ENCODE results near the gene DPP6. TPM values are rescaled to one million over a fixed set of nuclear protein-coding genes. Genes with fewer than 3 reads are reported as not detected.

Gene DPP6
- total RNA-seq, 1 experiment from 2014 or later, result not detected

DNA sequence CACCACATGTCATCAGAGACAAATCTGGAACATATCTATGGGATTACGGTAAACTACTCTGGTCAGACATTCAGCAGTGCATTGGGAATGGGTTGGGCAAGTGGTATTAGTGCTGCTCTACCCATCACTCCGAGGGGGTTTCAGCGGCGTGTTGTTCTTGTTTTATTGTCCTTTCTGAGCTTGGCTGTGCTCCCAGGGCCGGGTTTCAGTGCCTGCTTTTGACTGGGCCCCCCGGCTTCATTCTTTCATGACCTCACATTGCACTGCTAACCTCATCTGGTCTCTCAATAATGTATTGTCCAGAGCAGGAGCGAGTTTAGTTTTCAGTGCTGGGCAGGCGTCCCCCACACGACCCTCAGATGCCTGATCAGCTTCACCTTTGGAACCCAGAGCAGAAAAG, 586.1 kb downstream of the DPP6 start:
- in situ Hi-C loops (cut with HindIII; ENCODE audit: low pct_unique_long_range_greater_than_20kb, low sequenced_read_pairs), result no loop called here
- Histone ChIP-seq H3K27me3 (ENCODE audit: control insufficient read depth, insufficient read depth, low read length) (no peaks in the 10 kb centered on the region), H3K36me3 (ENCODE audit: control insufficient read depth, insufficient read depth, low read length) (no peaks in the 10 kb centered on the region), H3K4me3 (ENCODE audit: low read depth in 2 of 2, low read length in 2 of 2) (no peak overlapping the region), H3K27ac (ENCODE audit: low read length) (no peak overlapping the region), H3K4me1 (ENCODE audit: control insufficient read depth, insufficient read depth, low read length) (no peaks in the 10 kb centered on the region), H3K9me3 (ENCODE audit: control insufficient read depth, insufficient read depth, low read depth, low read length) (no peaks in the 10 kb centered on the region)
- ChIA-PET CTCF (no interaction called here), POLR2A (no interaction called here)
- no TSS peak for BruUV-seq (replicated peaks)
- intact Hi-C loops (cut with micrococcal nuclease; ENCODE audit: unreplicated experiment), result no loop called here
- no peak for ATAC-seq
- TF ChIP-seq SIN3A (IDR thresholded peaks at IDR 0.05; ENCODE audit: borderline replicate concordance, insufficient read depth, low read depth, low read length) (no peak), CTCF (IDR thresholded peaks at IDR 0.05) (no peak), TCF7L2 (IDR thresholded peaks at IDR 0.05; ENCODE audit: low read depth, low read length) (no peak), REST (IDR thresholded peaks at IDR 0.05; ENCODE audit: insufficient read depth in 1 of 2, low read depth in 2 of 2, low read length in 1 of 2) (no peak), POLR2AphosphoS5 (IDR thresholded peaks at IDR 0.05; ENCODE audit: low read depth, low read length) (no peak)
- DNase-seq (ENCODE audit: low read depth, low spot score), result no peak

DNA sequence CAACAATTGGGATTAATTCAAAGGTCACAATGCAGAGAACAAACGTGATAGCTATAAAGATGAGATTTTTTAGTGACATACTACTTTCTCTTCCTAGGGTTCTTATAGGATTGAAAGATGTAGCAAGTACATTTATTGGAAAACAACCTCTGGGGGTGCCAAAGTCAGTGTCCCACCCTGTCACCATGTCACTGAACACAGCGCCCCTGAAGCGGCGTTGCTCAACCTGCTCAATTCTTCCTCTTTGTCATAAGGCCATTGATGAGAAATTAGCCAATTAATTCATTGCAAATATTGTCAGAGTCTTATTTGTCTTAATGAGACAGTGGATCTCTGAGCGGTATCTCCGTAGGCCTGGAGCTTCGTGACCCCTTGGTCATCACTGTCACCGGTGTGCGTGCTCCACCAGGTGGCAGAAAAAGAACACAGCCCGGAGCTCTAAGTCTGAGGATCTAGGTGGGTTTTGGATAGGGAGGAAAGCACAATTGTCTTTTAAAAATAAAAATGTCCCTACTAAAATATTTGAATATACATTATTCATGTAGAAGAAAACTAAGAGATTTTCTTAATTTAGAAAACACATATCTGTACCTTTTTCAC, 588.2 kb downstream of the DPP6 start:
- Histone ChIP-seq H3K9me3 (ENCODE audit: control insufficient read depth, insufficient read depth, low read depth, low read length) (no peaks in the 10 kb centered on the region), H3K27me3 (ENCODE audit: control insufficient read depth, insufficient read depth, low read length) (no peaks in the 10 kb centered on the region), H3K36me3 (ENCODE audit: control insufficient read depth, insufficient read depth, low read length) (no peaks in the 10 kb centered on the region), H3K4me1 (ENCODE audit: control insufficient read depth, insufficient read depth, low read length) (no peaks in the 10 kb centered on the region), H3K27ac (ENCODE audit: low read length) (no peak overlapping the region), H3K4me3 (ENCODE audit: low read depth in 2 of 2, low read length in 2 of 2) (no peak overlapping the region)
- POLR2A ChIA-PET, result no interaction called here
- intact Hi-C loops (cut with micrococcal nuclease; ENCODE audit: unreplicated experiment) (loop anchor here (5.0 kb wide), 1 partner anchor 102 kb away; no protein-coding TSS in a partner anchor), in situ Hi-C loops (cut with HindIII; ENCODE audit: low pct_unique_long_range_greater_than_20kb, low sequenced_read_pairs) (no loop called here)
- TF ChIP-seq CTCF (IDR thresholded peaks at IDR 0.05) (peak; percentile 64), TCF7L2 (IDR thresholded peaks at IDR 0.05; ENCODE audit: low read depth, low read length) (no peak)
- BruUV-seq (replicated peaks), result no TSS peak
- DNase-seq (ENCODE audit: low read depth, low spot score) (no peak), ATAC-seq (peak; percentile 70; the same call in 1 of the 2 replicates)
- CTCF ChIA-PET, result interaction anchor here (0.6 kb wide), 1 partner anchor 209 kb away, joined by 7 read pairs; no protein-coding TSS in a partner anchor

All from Panc1 (cell line).